Measurements from ENCODE around the gene ANKRD13B.

The ANKRD13B gene

DNA sequence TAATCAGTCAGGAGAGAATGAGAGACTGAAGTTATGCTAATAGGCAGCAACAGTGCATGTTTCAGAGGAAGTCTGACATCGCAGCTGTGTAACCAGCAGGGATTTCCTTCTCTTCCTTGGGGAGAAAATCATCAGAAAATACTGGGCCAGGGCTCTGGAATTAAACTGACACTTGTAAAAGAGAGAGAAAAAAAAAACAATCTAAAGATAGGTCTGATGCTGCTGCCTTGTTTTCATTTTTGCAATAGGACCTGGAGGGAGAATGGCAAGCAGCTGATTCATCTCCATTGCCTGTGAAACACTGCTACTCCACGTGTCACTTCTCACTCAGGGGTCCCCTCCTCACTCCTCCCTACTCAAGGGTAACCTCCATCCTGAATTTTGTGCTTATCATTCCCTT is 47.5 kb downstream of the ANKRD13B start:
- no peak overlapping the region for H2BK12ac ChIP-seq (ENCODE audit: low read length in 2 of 2)
- H4K8ac ChIP-seq (ENCODE audit: low read length): no peak overlapping the region
- H3K18ac ChIP-seq (ENCODE audit: low read depth in 1 of 2, low read length in 2 of 2): no peak overlapping the region
- H2BK15ac ChIP-seq (ENCODE audit: low read depth, poor library complexity, severe bottlenecking): no peak overlapping the region
- H3K9ac ChIP-seq (ENCODE audit: low read length): peak overlapping the region; percentile 75
- peaks cover 5% of the 10 kb centered on the region for H3K79me1 ChIP-seq (replicated peaks; ENCODE audit: low read length, poor library complexity, severe bottlenecking)
- H2BK120ac ChIP-seq (ENCODE audit: low read depth, low read length): no peak overlapping the region
- no peak overlapping the region for H3K27ac ChIP-seq (ENCODE audit: low read length, poor library complexity, severe bottlenecking)
- no peak overlapping the region for H2AK5ac ChIP-seq (ENCODE audit: low read length, severe bottlenecking)
- H3K4ac ChIP-seq (ENCODE audit: low read depth in 1 of 2, low read length in 2 of 2): no peak overlapping the region
- H3K9me3 ChIP-seq (ENCODE audit: control insufficient read depth, low read length): no peaks in the 10 kb centered on the region
- H4K91ac ChIP-seq (ENCODE audit: low read length): no peak overlapping the region
- no peak overlapping the region for H3K23ac ChIP-seq (ENCODE audit: low read length in 2 of 2)
- no peak overlapping the region for H2AFZ ChIP-seq (ENCODE audit: low read depth, low read length)
- no peak overlapping the region for H3K14ac ChIP-seq (ENCODE audit: low read length in 2 of 2)
- no peak overlapping the region for H3K4me2 ChIP-seq (ENCODE audit: low read length, poor library complexity, severe bottlenecking)
- H3K27me3 ChIP-seq (ENCODE audit: control insufficient read depth in 1 of 2, insufficient read depth in 1 of 2, low read length in 2 of 2): no peaks in the 10 kb centered on the region
- H2BK5ac ChIP-seq (ENCODE audit: low read depth, low read length, poor library complexity, severe bottlenecking): no peak overlapping the region
- 41% methylated on average over 2 of the region's 2 CpGs for WGBS
- DNase-seq: peak; percentile 50
- H3K4me1 ChIP-seq (ENCODE audit: control insufficient read depth, insufficient read depth, low read depth, low read length): peaks cover 7% of the 10 kb centered on the region
- H3K36me3 ChIP-seq (ENCODE audit: control insufficient read depth in 1 of 2, insufficient read depth in 2 of 2, low read depth in 1 of 2, low read length in 2 of 2): peaks cover 4 to 14% of the 10 kb centered on the region in 2 experiments
- no peak overlapping the region for H3K4me3 ChIP-seq (ENCODE audit: insufficient read depth in 1 of 2, low read depth in 1 of 2, low read length in 2 of 2)

DNA sequence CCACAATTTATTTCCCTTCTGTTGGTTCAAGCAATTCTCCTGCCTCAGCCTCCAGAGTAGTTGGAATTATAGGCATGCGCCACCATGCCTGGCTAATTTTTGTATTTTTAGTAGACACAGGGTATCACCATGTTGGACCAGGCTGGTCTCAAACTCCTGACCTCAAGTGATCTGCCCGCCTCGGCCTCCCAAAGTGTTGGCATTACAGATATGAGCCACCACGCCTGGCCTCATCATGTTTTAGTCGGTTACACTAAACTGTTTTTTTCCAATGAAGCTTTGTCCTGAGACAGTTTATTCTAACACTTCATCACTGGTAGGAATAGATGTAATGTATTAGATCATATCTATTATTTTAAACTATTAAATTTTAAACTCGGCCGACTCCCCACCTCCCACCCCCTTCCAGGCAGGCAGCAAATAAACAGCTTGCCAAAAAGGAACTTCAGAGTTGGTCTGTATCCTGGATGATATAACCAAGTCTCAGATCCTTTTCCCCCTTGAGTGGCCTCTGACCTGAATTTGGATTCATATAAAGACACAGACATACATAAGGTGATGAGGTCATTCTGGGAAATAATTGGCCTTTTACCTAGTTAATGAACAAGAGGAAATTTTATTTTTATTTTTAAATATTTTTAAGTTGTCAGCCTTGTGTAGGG is 48.2 kb downstream of the ANKRD13B start:
- H3K4me1 ChIP-seq (ENCODE audit: control insufficient read depth, insufficient read depth, low read depth, low read length): peaks cover 7% of the 10 kb centered on the region
- WGBS: 98% methylated on average over 5 of the region's 7 CpGs
- H4K91ac ChIP-seq (ENCODE audit: low read length): no peak overlapping the region
- no peak overlapping the region for H3K4me2 ChIP-seq (ENCODE audit: low read length, poor library complexity, severe bottlenecking)
- no peaks in the 10 kb centered on the region for H3K27me3 ChIP-seq (ENCODE audit: control insufficient read depth in 1 of 2, insufficient read depth in 1 of 2, low read length in 2 of 2)
- DNase-seq: no peak
- H3K14ac ChIP-seq (ENCODE audit: low read length in 2 of 2): no peak overlapping the region
- H2BK15ac ChIP-seq (ENCODE audit: low read depth, poor library complexity, severe bottlenecking): no peak overlapping the region
- no peak overlapping the region for H2BK120ac ChIP-seq (ENCODE audit: low read depth, low read length)
- H2BK5ac ChIP-seq (ENCODE audit: low read depth, low read length, poor library complexity, severe bottlenecking): no peak overlapping the region
- no peak overlapping the region for H2AFZ ChIP-seq (ENCODE audit: low read depth, low read length)
- H2BK12ac ChIP-seq (ENCODE audit: low read length in 2 of 2): no peak overlapping the region
- peaks cover 3% of the 10 kb centered on the region for H3K79me1 ChIP-seq (replicated peaks; ENCODE audit: low read length, poor library complexity, severe bottlenecking)
- no peak overlapping the region for H2AK5ac ChIP-seq (ENCODE audit: low read length, severe bottlenecking)
- peak overlapping the region; percentile 75 for H3K9ac ChIP-seq (ENCODE audit: low read length)
- H3K4me3 ChIP-seq (ENCODE audit: insufficient read depth in 1 of 2, low read depth in 1 of 2, low read length in 2 of 2): no peak overlapping the region
- H4K8ac ChIP-seq (ENCODE audit: low read length): no peak overlapping the region
- no peak overlapping the region for H3K4ac ChIP-seq (ENCODE audit: low read depth in 1 of 2, low read length in 2 of 2)
- H3K36me3 ChIP-seq (ENCODE audit: control insufficient read depth in 1 of 2, insufficient read depth in 2 of 2, low read depth in 1 of 2, low read length in 2 of 2): peaks cover under 1 to 7% of the 10 kb centered on the region in 2 experiments
- H3K27ac ChIP-seq (ENCODE audit: low read length, poor library complexity, severe bottlenecking): no peak overlapping the region
- H3K23ac ChIP-seq (ENCODE audit: low read length in 2 of 2): no peak overlapping the region
- no peak overlapping the region for H3K18ac ChIP-seq (ENCODE audit: low read depth in 1 of 2, low read length in 2 of 2)
- no peaks in the 10 kb centered on the region for H3K9me3 ChIP-seq (ENCODE audit: control insufficient read depth, low read length)

DNA sequence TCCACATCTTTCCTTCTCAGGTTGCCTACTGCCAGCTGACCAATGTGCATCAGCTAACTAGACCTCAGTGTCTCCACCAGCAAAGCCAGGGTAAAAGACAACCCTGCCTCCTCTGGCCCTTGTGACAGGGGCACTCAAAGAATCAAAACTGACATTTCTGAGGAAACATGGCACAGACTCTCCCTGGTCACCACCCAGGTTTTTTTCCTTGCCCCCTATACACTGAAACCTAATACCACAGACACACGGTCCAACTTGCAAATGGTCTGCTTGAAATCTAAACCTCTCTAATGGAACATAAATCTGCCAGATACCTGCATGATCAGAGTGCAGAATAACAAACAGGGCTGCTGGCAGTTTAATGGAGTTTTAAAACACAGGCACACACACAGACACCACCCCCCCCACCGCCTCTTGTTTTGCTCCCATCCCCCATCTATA is 49.3 kb downstream of the ANKRD13B start:
- peak overlapping the region; percentile 4 for H2AK5ac ChIP-seq (ENCODE audit: low read length, severe bottlenecking)
- no peaks in the 10 kb centered on the region for H3K9me3 ChIP-seq (ENCODE audit: control insufficient read depth, low read length)
- no peak overlapping the region for H4K91ac ChIP-seq (ENCODE audit: low read length)
- peaks cover 7% of the 10 kb centered on the region for H3K4me1 ChIP-seq (ENCODE audit: control insufficient read depth, insufficient read depth, low read depth, low read length)
- H4K8ac ChIP-seq (ENCODE audit: low read length): no peak overlapping the region
- H3K9ac ChIP-seq (ENCODE audit: low read length): no peak overlapping the region
- no peak overlapping the region for H2BK5ac ChIP-seq (ENCODE audit: low read depth, low read length, poor library complexity, severe bottlenecking)
- peak overlapping the region in 1 of 2 experiments; percentile 68 for H3K18ac ChIP-seq (ENCODE audit: low read depth in 1 of 2, low read length in 2 of 2)
- no peaks in the 10 kb centered on the region for H3K36me3 ChIP-seq (ENCODE audit: control insufficient read depth in 1 of 2, insufficient read depth in 2 of 2, low read depth in 1 of 2, low read length in 2 of 2)
- no peak for DNase-seq
- no peak overlapping the region for H3K4me2 ChIP-seq (ENCODE audit: low read length, poor library complexity, severe bottlenecking)
- peak overlapping the region in 1 of 2 experiments; percentile 4 for H3K4ac ChIP-seq (ENCODE audit: low read depth in 1 of 2, low read length in 2 of 2)
- no peak overlapping the region for H3K27ac ChIP-seq (ENCODE audit: low read length, poor library complexity, severe bottlenecking)
- no peak overlapping the region for H2BK120ac ChIP-seq (ENCODE audit: low read depth, low read length)
- no peak overlapping the region for H3K14ac ChIP-seq (ENCODE audit: low read length in 2 of 2)
- H3K27me3 ChIP-seq (ENCODE audit: control insufficient read depth in 1 of 2, insufficient read depth in 1 of 2, low read length in 2 of 2): no peaks in the 10 kb centered on the region
- 33% methylated on average over 1 of the region's 2 CpGs for WGBS
- peaks cover 3% of the 10 kb centered on the region for H3K79me1 ChIP-seq (replicated peaks; ENCODE audit: low read length, poor library complexity, severe bottlenecking)
- H2AFZ ChIP-seq (ENCODE audit: low read depth, low read length): no peak overlapping the region
- no peak overlapping the region for H3K4me3 ChIP-seq (ENCODE audit: insufficient read depth in 1 of 2, low read depth in 1 of 2, low read length in 2 of 2)
- no peak overlapping the region for H2BK15ac ChIP-seq (ENCODE audit: low read depth, poor library complexity, severe bottlenecking)
- no peak overlapping the region for H3K23ac ChIP-seq (ENCODE audit: low read length in 2 of 2)
- peak overlapping the region in 1 of 2 experiments; percentile 70 for H2BK12ac ChIP-seq (ENCODE audit: low read length in 2 of 2)

DNA sequence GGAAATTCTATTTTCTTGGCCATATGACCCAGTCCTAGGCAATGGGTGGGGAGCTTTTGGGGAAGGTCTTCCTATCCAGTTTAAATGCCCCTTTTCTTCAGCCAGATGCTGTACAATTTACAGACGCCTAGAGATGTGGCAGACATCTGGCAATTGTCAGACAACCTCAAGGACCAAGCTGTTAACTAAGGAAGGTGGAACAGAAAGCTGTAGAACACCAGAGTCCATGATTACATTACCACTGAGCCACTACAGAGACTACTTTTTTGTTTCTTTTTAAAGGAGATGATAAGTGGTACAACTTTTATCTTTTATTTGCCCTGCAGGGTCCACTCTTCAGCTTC is 50.9 kb downstream of the ANKRD13B start:
- no peak overlapping the region for H3K23ac ChIP-seq (ENCODE audit: low read length in 2 of 2)
- H4K8ac ChIP-seq (ENCODE audit: low read length): no peak overlapping the region
- no peak for DNase-seq
- no peak overlapping the region for H2BK120ac ChIP-seq (ENCODE audit: low read depth, low read length)
- no peak overlapping the region for H3K4me3 ChIP-seq (ENCODE audit: insufficient read depth in 1 of 2, low read depth in 1 of 2, low read length in 2 of 2)
- H3K9me3 ChIP-seq (ENCODE audit: control insufficient read depth, low read length): no peaks in the 10 kb centered on the region
- H3K18ac ChIP-seq (ENCODE audit: low read depth in 1 of 2, low read length in 2 of 2): no peak overlapping the region
- H2BK15ac ChIP-seq (ENCODE audit: low read depth, poor library complexity, severe bottlenecking): no peak overlapping the region
- peak overlapping the region in 1 of 2 experiments; percentile 46 for H3K4ac ChIP-seq (ENCODE audit: low read depth in 1 of 2, low read length in 2 of 2)
- H2AFZ ChIP-seq (ENCODE audit: low read depth, low read length): no peak overlapping the region
- H3K36me3 ChIP-seq (ENCODE audit: control insufficient read depth in 1 of 2, insufficient read depth in 2 of 2, low read depth in 1 of 2, low read length in 2 of 2): peaks cover 0 to 3% of the 10 kb centered on the region in 2 experiments
- 50% methylated on average over 1 of the region's 1 CpG for WGBS
- peaks cover 3% of the 10 kb centered on the region for H3K79me1 ChIP-seq (replicated peaks; ENCODE audit: low read length, poor library complexity, severe bottlenecking)
- peak overlapping the region; percentile 11 for H3K9ac ChIP-seq (ENCODE audit: low read length)
- no peak overlapping the region for H3K4me2 ChIP-seq (ENCODE audit: low read length, poor library complexity, severe bottlenecking)
- H3K4me1 ChIP-seq (ENCODE audit: control insufficient read depth, insufficient read depth, low read depth, low read length): peaks cover 7% of the 10 kb centered on the region
- no peak overlapping the region for H2BK12ac ChIP-seq (ENCODE audit: low read length in 2 of 2)
- no peak overlapping the region for H3K27ac ChIP-seq (ENCODE audit: low read length, poor library complexity, severe bottlenecking)
- H2AK5ac ChIP-seq (ENCODE audit: low read length, severe bottlenecking): no peak overlapping the region
- H4K91ac ChIP-seq (ENCODE audit: low read length): no peak overlapping the region
- H2BK5ac ChIP-seq (ENCODE audit: low read depth, low read length, poor library complexity, severe bottlenecking): no peak overlapping the region
- no peaks in the 10 kb centered on the region for H3K27me3 ChIP-seq (ENCODE audit: control insufficient read depth in 1 of 2, insufficient read depth in 1 of 2, low read length in 2 of 2)
- H3K14ac ChIP-seq (ENCODE audit: low read length in 2 of 2): no peak overlapping the region
